ENCODE data around the gene CAP2.
"Not testable (repeated sequence)": the region's sequence is repeated elsewhere in the genome, so short reads cannot be mapped to it uniquely, and the experiment has no call there.

The CAP2 gene

DNA sequence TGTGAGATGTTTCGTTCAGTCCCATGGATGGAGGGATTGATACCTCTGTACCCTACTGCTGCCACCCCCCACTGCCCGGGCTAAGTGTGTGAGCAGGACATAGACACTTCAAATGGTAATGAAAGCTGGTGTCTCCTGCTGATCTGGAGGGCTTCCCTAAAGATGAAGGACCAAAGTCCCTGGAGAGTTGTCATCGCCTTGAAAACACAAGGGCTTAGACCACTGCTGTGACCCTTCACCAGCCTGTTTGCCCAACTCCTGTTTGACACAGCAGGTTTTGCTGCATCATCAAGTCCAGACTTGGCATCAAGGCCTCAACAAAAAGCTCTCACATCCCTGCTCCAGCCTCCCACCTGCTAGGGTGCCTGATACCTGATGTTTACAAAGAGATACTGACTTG lies 148.8 kb downstream of the CAP2 start:
- H3K27ac ChIP-seq: no peak overlapping the region
- no peak for TF ChIP-seq ZFX (IDR thresholded peaks at IDR 0.05)
- TF ChIP-seq, protein P1, sequence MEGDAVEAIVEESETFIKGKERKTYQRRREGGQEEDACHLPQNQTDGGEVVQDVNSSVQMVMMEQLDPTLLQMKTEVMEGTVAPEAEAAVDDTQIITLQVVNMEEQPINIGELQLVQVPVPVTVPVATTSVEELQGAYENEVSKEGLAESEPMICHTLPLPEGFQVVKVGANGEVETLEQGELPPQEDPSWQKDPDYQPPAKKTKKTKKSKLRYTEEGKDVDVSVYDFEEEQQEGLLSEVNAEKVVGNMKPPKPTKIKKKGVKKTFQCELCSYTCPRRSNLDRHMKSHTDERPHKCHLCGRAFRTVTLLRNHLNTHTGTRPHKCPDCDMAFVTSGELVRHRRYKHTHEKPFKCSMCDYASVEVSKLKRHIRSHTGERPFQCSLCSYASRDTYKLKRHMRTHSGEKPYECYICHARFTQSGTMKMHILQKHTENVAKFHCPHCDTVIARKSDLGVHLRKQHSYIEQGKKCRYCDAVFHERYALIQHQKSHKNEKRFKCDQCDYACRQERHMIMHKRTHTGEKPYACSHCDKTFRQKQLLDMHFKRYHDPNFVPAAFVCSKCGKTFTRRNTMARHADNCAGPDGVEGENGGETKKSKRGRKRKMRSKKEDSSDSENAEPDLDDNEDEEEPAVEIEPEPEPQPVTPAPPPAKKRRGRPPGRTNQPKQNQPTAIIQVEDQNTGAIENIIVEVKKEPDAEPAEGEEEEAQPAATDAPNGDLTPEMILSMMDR (conservative IDR thresholded peaks at IDR 0.05): no peak

DNA sequence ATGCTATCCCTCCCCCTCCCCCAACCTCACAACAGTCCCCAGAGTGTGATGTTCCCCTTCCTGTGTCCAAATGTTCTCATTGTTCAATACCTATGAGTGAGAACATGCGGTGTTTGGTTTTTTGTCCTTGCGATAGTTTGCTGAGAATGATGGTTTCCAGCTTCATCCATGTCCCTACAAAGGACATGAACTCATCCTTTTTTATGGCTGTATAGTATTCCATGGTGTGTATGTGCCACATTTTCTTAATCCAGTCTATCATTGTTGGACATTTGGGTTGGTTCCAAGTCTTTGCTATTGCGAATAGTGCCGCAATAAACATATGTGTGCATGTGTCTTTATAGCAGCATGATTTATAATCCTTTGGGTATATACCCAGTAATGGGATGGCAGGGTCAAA lies 152.3 kb downstream of the CAP2 start:
- not testable (repeated sequence) for H3K27ac ChIP-seq

DNA sequence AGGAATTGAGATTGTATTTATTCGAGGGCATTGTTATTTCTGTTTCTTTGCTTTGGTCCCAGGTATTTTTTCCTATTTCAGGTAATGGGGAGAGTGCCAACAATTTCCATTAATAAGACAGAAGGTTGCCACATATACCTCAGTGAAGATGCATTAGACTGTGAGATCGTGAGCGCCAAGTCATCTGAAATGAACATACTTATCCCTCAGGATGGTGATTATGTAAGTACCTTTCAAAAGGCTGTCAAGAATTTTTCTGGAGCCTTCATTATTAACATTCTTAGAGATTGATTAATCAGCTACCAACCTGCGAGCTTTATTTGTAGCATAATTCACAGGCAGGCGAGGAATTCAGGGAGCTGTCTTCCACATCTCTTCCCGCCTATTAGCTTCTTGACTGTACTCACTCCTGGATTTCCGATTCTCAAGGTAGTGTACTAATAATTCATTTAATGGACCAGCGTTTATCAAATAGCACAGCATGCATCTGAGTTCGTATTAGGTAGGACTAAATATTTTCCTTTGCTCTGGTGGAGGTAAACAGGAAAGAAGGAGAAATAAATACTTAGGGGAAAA lies 158.1 kb downstream of the CAP2 start:
- no peak for TF ChIP-seq ZFX (IDR thresholded peaks at IDR 0.05)
- TF ChIP-seq, protein P1 (conservative IDR thresholded peaks at IDR 0.05): no peak
- H3K27ac ChIP-seq: no peak overlapping the region

DNA sequence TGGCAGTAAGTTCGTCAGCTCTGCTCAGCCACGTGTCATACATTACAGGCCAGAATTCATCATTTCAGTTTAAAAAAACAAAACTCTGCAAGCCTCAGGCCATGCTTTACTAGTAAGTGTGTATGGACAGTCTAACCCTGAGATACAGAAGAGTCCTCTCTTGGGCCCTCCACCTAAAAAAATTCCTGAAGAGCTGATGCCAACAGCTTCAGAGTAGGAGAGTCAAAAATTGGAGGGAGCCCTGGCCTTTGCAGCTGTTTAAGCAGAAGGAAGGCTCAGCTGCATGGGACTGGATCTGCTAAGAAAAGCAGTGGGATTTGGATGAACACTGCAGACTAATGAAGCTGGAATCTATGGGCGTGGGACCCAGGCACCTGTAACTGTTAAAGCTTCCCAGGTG lies 159.5 kb downstream of the CAP2 start:
- no peak overlapping the region for H3K27ac ChIP-seq
- TF ChIP-seq, protein P1 (conservative IDR thresholded peaks at IDR 0.05): no peak
- no peak for TF ChIP-seq ZFX (IDR thresholded peaks at IDR 0.05)

DNA sequence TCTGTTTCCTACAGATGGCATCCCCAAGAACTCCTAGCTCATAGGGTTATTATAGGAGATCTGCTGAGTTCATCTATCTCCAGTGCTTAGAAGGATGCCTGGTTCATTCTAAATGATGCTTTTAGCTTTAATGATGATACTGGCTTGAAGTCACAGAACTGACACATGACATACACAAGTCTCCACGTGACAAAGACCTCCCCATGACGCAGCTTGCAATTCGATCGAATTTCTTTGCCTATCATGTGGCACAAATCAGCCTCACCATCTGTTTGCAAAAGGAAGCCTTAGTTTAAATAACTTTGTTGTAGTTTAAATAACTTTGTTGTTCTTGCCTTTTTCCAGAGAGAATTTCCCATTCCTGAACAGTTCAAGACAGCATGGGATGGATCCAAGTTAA lies 162.6 kb downstream of the CAP2 start:
- no peak for TF ChIP-seq ZFX (IDR thresholded peaks at IDR 0.05)
- TF ChIP-seq, protein P1 (conservative IDR thresholded peaks at IDR 0.05): no peak
- no peak overlapping the region for H3K27ac ChIP-seq

DNA sequence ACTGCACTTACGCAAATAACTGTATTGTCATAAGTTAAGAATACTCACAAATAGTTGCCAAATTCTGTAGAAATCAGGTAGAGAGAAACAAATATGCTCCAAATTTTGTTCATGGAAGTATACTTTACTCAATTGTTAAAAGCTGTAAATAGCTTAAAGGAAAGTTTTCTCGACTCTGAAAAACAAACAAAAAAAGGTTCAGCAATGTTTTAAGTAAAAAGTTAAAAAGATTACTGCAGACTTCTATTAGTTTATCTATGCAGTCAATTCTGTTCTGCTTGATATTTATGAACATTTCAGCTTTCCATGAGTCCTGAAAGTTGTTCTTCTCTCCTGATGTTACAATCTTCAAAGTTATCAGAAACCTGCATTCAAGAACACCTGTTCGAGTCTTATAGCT lies 169.2 kb downstream of the CAP2 start:
- TF ChIP-seq, protein P1 (conservative IDR thresholded peaks at IDR 0.05): no peak
- no peak for TF ChIP-seq ZFX (IDR thresholded peaks at IDR 0.05)

DNA sequence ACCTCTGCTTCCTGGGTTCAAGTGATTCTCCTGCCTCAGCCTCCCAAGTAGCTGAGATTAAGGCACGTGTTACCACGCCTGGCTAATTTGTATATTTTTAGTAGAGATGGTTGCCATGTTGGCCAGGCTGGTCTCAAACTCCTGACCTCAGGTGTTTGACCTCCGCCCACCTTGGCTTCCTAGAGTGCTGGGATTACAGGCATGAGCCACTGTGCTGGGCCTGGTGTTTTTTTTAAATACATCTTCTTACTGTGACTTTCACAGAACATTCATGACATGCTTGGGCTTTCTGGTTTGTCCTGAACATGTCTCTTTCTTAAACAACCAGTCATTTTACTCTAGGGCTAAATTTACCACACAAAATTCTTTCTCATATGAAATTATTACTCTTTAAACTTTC lies 172.0 kb downstream of the CAP2 start:
- no peak for TF ChIP-seq ZFX (IDR thresholded peaks at IDR 0.05)
- TF ChIP-seq, protein P1 (conservative IDR thresholded peaks at IDR 0.05): no peak
- peak overlapping the region; percentile 50 for H3K27ac ChIP-seq

More for the DNA sequence above, 169.2 kb downstream of the CAP2 start:
- no peak overlapping the region for H3K27ac ChIP-seq

DNA sequence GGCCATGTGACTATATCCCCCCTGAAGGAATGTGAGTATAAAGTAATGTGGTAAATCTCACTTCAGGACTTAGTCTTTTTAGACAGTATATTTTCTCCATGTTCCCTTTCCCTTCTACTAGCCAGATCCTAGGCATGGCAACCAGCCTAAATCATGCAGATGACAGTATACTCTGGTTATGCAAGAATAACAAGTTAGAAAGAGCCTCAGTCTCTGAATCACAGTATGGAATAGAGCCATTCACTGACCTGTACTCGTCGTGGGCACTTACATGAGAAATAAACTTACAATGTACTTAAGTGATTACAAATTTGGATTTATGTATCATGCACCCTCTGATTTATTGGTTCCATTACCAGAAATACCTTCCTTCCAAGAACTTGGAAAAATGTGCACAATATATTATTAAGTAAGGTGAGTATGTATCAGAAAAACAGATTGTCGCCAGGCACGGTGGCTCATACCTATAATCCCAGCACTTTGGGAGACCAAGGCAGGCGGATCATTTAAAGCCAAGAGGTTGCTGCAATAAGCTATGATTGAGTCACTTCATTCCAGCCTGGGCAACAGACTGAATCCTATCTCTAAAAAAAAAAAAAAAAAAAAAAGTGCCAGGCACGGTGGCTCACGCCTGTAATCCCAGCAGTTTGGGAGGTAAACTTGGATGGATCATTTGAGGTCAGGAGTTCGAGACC lies 181.6 kb downstream of the CAP2 start:
- no peak overlapping the region; the same call in 1 of the 2 replicates for H3K27ac ChIP-seq
- no peak for TF ChIP-seq ZFX (IDR thresholded peaks at IDR 0.05)
- TF ChIP-seq, protein P1 (conservative IDR thresholded peaks at IDR 0.05): no peak
